GM12878 (cell line): Measurements from ENCODE around the gene FBXO42. TPM values are rescaled to one million over a fixed set of nuclear protein-coding genes. Genes with fewer than 3 reads are reported as not detected.

ENCODE experiments used
- ATF7 ChIP-seq: fragments of 450-650 bp; IDR thresholded peaks from 2 replicates; pipeline ENCODE4 v1.6.1; 2016; ENCODE audit warnings: low read depth, mild to moderate bottlenecking
- BACH1 ChIP-seq: fragments of 450-650 bp; IDR thresholded peaks from 2 replicates; pipeline ENCODE4 v1.6.1; 2017; ENCODE audit warnings: mild to moderate bottlenecking, borderline replicate concordance
- BCLAF1 ChIP-seq: fragments of 450-650 bp; IDR thresholded peaks from 2 replicates; pipeline ENCODE4 v1.6.1; 2017; ENCODE audit warnings: antibody characterized with exemption, mild to moderate bottlenecking, moderate library complexity
- CHD2 ChIP-seq: IDR thresholded peaks from 2 replicates; pipeline ENCODE4 v1.6.1; 2011; ENCODE audit warnings: low read depth, low read length, improper control_type of control experiment, borderline replicate concordance
- CHD4 ChIP-seq: fragments of 200-600 bp; sonication (generic); IDR thresholded peaks from 2 replicates; pipeline ENCODE4 v1.6.1; 2016; ENCODE audit warnings: mild to moderate bottlenecking
- CREB1 ChIP-seq: IDR thresholded peaks from 2 replicates; pipeline ENCODE4 v1.6.1; 2012; ENCODE audit warnings: low read depth, mild to moderate bottlenecking, inconsistent platforms
- CREM ChIP-seq: IDR thresholded peaks from 2 replicates; pipeline ENCODE4 v1.6.1; 2014; ENCODE audit warnings: antibody characterized with exemption, low read depth
- CTCF ChIP-seq, 3 experiments: IDR thresholded peaks in 2 of 3; conservative IDR thresholded peaks in 1 of 3; 2 replicates each; pipeline ENCODE4 v1.5.1; 2011; ENCODE audit warnings: low read depth in 3 of 3, low read length in 3 of 3, mild to moderate bottlenecking in 3 of 3, control low read depth in 2 of 3, moderate library complexity in 2 of 3, inconsistent platforms in 1 of 3, mixed read lengths in 1 of 3; ENCODE audit not compliant: control insufficient read depth in 2 of 3, insufficient read depth in 1 of 3; ENCODE audit errors: extremely low read depth in 1 of 3
- E2F4 ChIP-seq: IDR thresholded peaks from 2 replicates; pipeline ENCODE4 v1.6.1; 2012; ENCODE audit warnings: low read depth, low read length, improper control_type of control experiment
- FOXM1 ChIP-seq: IDR thresholded peaks from 2 replicates; pipeline ENCODE4 v1.6.1; 2012; ENCODE audit warnings: low read depth, mild to moderate bottlenecking, inconsistent platforms, low read length, moderate library complexity
- HCFC1 ChIP-seq: fragments of 150-350 bp; IDR thresholded peaks from 2 replicates; pipeline ENCODE4 v1.6.1; 2014; ENCODE audit warnings: low read length
- MAX ChIP-seq: IDR thresholded peaks from 2 replicates; pipeline ENCODE4 v1.6.1; 2012; ENCODE audit warnings: low read depth, low read length, improper control_type of control experiment
- MEF2A ChIP-seq: IDR thresholded peaks from 2 replicates; pipeline ENCODE4 v1.6.1; 2011; ENCODE audit warnings: low read depth, mild to moderate bottlenecking, low read length, moderate library complexity; ENCODE audit not compliant: insufficient read depth
- NFYA ChIP-seq: IDR thresholded peaks from 2 replicates; pipeline ENCODE4 v1.6.1; 2011; ENCODE audit warnings: low read depth, mild to moderate bottlenecking, low read length, improper control_type of control experiment, borderline replicate concordance
- NFYB ChIP-seq: IDR thresholded peaks from 2 replicates; pipeline ENCODE4 v1.6.1; 2011; ENCODE audit warnings: low read depth, mild to moderate bottlenecking, low read length, improper control_type of control experiment, moderate library complexity; ENCODE audit not compliant: insufficient read depth
- PAX5 ChIP-seq: IDR thresholded peaks from 2 replicates; pipeline ENCODE4 v1.6.1; 2011; ENCODE audit warnings: low read depth, low read length, borderline replicate concordance
- POLR2AphosphoS5 ChIP-seq: IDR thresholded peaks from 2 replicates; pipeline ENCODE4 v1.6.1; 2011; ENCODE audit warnings: mild to moderate bottlenecking, low read length, inconsistent platforms
- RAD51 ChIP-seq: fragments of 450-650 bp; IDR thresholded peaks from 2 replicates; pipeline ENCODE4 v1.6.1; 2016; ENCODE audit warnings: moderate library complexity, mild to moderate bottlenecking, inconsistent platforms
- RB1 ChIP-seq: fragments of 450-650 bp; formaldehyde crosslinking; IDR thresholded peaks from 2 replicates; pipeline ENCODE4 v1.6.1; 2017; ENCODE audit warnings: mild to moderate bottlenecking, borderline replicate concordance
- SIN3A ChIP-seq: IDR thresholded peaks from 2 replicates; pipeline ENCODE4 v1.6.1; 2012; ENCODE audit warnings: low read depth, low read length, improper control_type of control experiment
- SMAD5 ChIP-seq: IDR thresholded peaks from 2 replicates; pipeline ENCODE4 v1.6.1; 2016; ENCODE audit warnings: antibody characterized with exemption, low read depth
- STAT1 ChIP-seq: fragments of 450-650 bp; conservative IDR thresholded peaks from 2 replicates; pipeline ENCODE4 v1.6.1; 2014; ENCODE audit warnings: antibody characterized with exemption, mild to moderate bottlenecking
- STAT3 ChIP-seq: IDR thresholded peaks from 2 replicates; pipeline ENCODE4 v1.6.1; 2011; ENCODE audit warnings: low read depth, low read length, improper control_type of control experiment
- TAF1 ChIP-seq: IDR thresholded peaks from 2 replicates; pipeline ENCODE4 v1.6.1; 2011; ENCODE audit warnings: mild to moderate bottlenecking, low read depth, low read length, borderline replicate concordance
- ZNF207 ChIP-seq: fragments of 450-650 bp; IDR thresholded peaks from 2 replicates; pipeline ENCODE4 v1.6.1; 2014; ENCODE audit warnings: antibody characterized with exemption, mild to moderate bottlenecking, borderline replicate concordance
- ZNF274 ChIP-seq: IDR thresholded peaks from one replicate; pipeline ENCODE4 v1.8.0; 2011; ENCODE audit not compliant: insufficient read length, insufficient read depth
- polyA plus RNA-seq, 11 experiments: library from polyadenylated mRNA; depleted of rRNA in 4 of 11; unstranded in 6 of 11; stranded (reverse) in 5 of 11; fragments of >200 nt; fragmentation: Nextera tagmentation in 4 of 11; fragmentation: Illumina TruSeq in 1 of 11; extraction: Ambion mirVana in 4 of 11; extraction: Trizol in 1 of 11; gene quantifications; 1 replicate in 1 of 11; 2 replicates in 10 of 11; pipeline versions ENCODE4 v1.2.1 to v1.2.3, GENCODE V29; 2011 to 2016; ENCODE audit warnings: inconsistent platforms in 2 of 11, missing spikeins in 2 of 11, low read depth in 1 of 11
- total RNA-seq, 4 experiments: library from RNA; depleted of rRNA in 3 of 4; stranded (reverse); fragments of >200 nt in 3 of 4; fragmentation: Illumina TruSeq in 1 of 4; extraction: Trizol in 1 of 4; gene quantifications; 2 replicates each; pipeline versions ENCODE4 v1.2.1 to v1.2.3, GENCODE V29; 2013 to 2021

The FBXO42 gene
- total and polyA plus RNA-seq, 10 of the 15 experiments (the other 5 are each of a cell fraction or from before 2014, with no cell fraction given): 6.1 to 23.8 (median 15.2) TPM

GRCh38 chr1:16367258-16367967, 15.1 kb upstream of the FBXO42 start (continued):
- TF ChIP-seq FOXM1 (peak; percentile 68), NFYB (no peak), CREB1 (0 out of 2 replicates have a peak, but pooled peaks have one; percentile 51), ZNF274 (no peak), E2F4 (0 out of 2 replicates have a peak, but pooled peaks have one; percentile 13), BCLAF1 (no peak), ATF7 (peak; percentile 71), STAT1 (0 out of 2 replicates have a peak, but pooled peaks have one; percentile 62), PAX5 (peak; percentile 99), RAD51 (no peak), CHD2 (peak; percentile 61; the same call in 1 of the 2 replicates), BACH1 (peak; percentile 59), SMAD5 (0 out of 2 replicates have a peak, but pooled peaks have one; percentile 22), HCFC1 (no peak), ZNF207 (peak; percentile 67; the same call in 1 of the 2 replicates), NFYA (no peak), MAX (no peak), CTCF (IDR thresholded peaks at IDR 0.05 in 2 of 3, conservative IDR thresholded peaks at IDR 0.05 in 1 of 3; ENCODE audit: control insufficient read depth in 2 of 3, extremely low read depth in 1 of 3, insufficient read depth in 1 of 3, low read depth in 3 of 3, low read length in 3 of 3) (no peak), STAT3 (no peak), CREM (peak; percentile 40; the same call in 1 of the 2 replicates), TAF1 (peak; percentile 76), POLR2AphosphoS5 (peak; percentile 72), CHD4 (no peak), MEF2A (peak; percentile 67; the same call in 1 of the 2 replicates), SIN3A (peak; percentile 88; the same call in 1 of the 2 replicates), RB1 (peak; percentile 67; the same call in 1 of the 2 replicates)
